GM12872 (cell line): ENCODE data around the gene ANO9.

ENCODE experiments used
- TF ChIP-seq, protein P1 (sequence below): IDR thresholded peaks from 3 replicates; pipeline ENCODE4 v1.5.1; 2011; ENCODE audit warnings: low read depth, mild to moderate bottlenecking, low read length, moderate library complexity; ENCODE audit not compliant: insufficient read depth

Gene ANO9

GRCh38 chr11:373716-374551 lies 67.9 kb downstream of the ANO9 start:
- TF ChIP-seq, protein P1, sequence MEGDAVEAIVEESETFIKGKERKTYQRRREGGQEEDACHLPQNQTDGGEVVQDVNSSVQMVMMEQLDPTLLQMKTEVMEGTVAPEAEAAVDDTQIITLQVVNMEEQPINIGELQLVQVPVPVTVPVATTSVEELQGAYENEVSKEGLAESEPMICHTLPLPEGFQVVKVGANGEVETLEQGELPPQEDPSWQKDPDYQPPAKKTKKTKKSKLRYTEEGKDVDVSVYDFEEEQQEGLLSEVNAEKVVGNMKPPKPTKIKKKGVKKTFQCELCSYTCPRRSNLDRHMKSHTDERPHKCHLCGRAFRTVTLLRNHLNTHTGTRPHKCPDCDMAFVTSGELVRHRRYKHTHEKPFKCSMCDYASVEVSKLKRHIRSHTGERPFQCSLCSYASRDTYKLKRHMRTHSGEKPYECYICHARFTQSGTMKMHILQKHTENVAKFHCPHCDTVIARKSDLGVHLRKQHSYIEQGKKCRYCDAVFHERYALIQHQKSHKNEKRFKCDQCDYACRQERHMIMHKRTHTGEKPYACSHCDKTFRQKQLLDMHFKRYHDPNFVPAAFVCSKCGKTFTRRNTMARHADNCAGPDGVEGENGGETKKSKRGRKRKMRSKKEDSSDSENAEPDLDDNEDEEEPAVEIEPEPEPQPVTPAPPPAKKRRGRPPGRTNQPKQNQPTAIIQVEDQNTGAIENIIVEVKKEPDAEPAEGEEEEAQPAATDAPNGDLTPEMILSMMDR = no peak

DNA sequence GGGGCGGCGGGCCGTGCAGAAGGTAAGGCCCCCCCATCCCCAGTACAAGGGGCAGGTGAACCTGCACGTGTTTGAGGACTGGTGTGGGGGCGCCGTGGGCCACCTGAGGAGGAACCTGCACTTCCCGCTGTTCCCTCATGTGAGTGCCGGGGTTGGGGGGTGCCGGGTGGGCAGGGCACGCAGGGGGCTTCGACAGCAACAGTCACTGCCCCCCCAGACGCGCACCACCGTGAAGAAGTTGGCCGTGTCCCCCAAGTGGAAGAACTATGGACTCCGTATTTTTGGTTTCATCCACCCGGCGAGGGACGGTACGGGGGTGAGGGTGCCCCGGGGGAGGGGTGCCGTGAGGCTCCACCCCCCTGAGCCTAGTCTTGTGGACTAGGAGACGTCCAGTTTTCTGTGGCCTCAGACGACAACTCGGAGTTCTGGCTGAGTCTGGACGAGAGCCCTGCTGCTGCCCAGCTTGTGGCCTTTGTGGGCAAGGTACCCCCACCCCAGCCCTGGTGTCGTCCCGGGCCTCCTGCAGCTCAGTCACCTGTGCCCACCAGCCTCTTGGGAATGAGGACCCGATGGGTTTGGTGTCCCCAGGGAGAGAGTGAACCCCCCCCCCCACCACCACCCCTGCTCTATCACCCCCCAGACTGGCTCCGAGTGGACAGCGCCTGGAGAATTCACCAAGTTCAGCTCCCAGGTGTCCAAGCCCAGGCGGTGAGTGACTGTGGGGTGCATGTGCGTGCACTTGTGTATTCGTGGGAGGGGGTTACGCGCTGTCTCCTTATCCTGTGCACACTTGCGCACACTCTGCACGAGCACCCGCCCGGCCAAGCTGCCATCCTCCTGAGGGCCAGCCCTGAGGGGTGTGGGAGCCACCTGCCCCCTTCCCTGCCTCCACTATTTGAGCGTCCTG lies 68.7 kb downstream of the ANO9 start:
- TF ChIP-seq, protein P1 = no peak

DNA sequence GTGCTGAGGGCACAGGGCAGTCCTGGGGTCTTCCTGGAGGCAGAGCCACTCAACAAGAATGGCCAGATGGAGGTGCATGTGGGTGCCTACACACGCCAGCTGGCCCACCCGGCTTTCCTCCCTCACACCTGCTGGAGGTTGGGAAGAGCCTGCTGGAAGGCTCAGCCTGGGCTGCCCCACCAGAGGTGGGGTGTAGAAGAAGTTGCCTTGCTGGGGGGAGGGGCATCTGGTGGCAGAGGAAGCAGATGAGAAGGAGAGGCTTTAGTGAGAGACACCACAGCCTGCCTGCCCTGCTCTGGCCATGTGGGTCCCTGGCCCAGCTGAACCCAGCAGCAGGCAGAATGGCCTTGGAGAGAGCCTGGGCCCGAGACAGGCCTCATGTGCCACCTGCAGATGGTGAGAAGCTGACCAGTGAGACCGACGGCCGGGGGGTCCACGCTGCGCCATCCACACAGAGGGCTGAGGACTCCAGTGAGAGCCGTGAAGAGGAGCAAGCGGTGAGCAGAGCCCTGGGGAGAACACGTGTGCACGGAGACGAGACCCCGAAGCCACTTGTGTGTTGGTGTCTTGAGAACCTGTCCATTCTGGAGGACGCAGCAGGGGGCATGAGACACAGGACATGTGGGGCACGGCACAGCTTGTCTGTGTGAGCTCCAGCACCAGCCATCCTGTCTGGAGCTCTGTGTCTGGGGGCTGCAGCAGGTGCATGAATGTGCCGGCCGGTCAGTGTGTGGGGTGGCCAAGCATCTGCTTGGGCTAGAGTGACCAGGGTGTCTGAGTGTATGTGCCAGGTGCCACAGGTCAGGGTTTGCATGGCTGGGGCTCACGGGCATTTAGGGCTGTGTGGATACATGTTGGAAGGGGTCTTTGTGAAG lies 69.9 kb downstream of the ANO9 start:
- TF ChIP-seq, protein P1 = no peak

DNA sequence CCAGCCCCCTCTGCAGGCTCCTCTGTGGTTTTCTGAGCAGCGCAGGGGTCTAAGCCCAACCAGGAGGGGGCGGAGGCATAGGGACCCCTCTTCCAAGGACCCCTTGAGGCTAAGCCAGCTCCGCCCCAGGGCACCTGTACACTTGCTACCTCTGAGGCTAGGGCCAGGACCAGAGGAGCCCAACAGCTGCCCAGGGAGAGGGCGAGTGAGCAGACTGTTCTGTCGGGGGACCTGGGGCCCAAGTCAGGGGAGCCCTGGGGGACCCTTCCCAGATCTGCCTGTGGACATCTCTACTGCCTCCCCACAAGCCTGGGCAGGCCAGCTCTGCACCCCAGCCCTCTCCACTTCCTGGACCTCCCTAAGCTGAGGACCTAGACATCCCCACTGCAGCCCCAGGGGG lies 70.8 kb downstream of the ANO9 start:
- TF ChIP-seq, protein P1 = no peak

DNA sequence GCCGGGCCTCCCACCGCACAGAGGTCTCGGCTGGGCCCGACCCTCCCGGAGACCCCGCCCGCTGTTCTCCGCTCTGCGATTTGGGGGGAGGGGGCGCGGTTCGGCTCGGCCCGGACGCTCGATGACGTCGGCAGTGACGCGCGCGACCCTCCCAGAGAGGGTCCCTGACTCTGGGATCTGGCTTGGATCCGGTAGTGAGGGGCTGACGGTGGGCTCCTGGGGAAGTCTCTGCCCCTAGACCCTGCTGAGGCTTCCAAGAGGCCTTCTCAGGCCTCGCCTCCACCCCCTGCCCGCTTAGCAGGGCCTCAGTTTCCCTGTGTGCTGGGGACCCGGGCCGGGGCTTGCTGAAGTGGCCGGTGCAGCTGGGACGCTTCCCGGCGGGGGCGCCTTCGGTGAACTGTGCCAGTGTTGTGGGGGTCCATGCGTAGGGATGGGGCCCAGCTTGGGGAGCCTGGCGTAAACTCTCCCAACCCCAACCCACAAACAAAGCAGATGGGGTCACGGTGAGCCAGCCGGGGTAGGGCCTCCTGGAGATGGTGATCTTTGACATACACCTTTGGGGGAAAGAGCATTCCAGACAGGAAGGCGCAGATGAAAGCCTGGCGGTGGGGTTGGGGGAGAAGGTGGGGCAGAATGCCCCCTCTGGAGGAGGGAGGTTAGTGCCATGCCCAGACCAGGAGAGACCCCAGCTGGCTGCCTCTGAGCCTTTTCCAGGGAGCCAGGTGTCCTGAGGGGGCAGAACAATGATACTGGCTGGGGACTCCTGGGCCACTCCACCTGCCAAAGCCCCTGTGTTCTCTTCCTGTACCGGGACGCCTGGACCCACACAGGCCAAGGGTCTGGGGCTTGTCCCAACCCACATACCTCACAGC lies 71.5 kb downstream of the ANO9 start:
- TF ChIP-seq, protein P1 = no peak

- TF ChIP-seq, protein P1 = no peak
Observed at GRCh38 chr11:369336-370018, 72.3 kb downstream of the ANO9 start, which contains the start of gene B4GALNT4. Gene B4GALNT4, plus strand, starts transcription at chr11:369499. Its CDS starts 305 bp downstream, at chr11:369804.
